Hindlimb muscle (tissue), 1 donor: ENCODE data around the gene CCL23. TPM values are rescaled to one million over a fixed set of nuclear protein-coding genes. Genes with fewer than 3 reads are reported as not detected.
"Not testable (repeated sequence)": the region's sequence is repeated elsewhere in the genome, so short reads cannot be mapped to it uniquely, and the experiment has no call there.

Experiments
- DNase-seq: peaks from one replicate; pipeline ENCODE4 v3.0.0-alpha.2; 2013
- polyA plus RNA-seq: library from polyadenylated mRNA; unstranded; fragments of 120-200 nt; gene quantifications from one replicate; pipeline ENCODE4 v1.2.1, GENCODE V29; 2013; ENCODE audit not compliant: insufficient read length

The CCL23 gene
- polyA plus RNA-seq, 1 donor, result not detected

DNA sequence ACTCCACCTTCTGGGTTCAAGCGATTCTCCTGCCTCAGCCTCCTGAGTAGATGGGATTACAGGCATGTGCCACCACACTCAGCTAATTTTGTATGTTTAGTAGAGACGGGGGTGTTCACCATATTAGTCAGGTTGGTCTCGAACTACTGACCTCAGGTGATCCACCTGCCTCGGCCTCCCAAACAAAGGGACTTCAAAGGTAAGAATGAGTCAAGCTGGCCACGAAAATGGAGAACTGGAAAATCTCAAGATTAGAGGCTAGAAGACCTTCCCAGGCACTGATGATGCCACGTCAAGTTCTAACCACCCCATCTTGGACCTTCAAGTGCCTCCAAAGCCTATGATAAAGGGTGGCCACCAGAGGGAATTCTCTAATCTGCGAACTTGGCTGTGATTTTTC lies 15.1 kb downstream of the CCL23 start:
- no peak for DNase-seq

DNA sequence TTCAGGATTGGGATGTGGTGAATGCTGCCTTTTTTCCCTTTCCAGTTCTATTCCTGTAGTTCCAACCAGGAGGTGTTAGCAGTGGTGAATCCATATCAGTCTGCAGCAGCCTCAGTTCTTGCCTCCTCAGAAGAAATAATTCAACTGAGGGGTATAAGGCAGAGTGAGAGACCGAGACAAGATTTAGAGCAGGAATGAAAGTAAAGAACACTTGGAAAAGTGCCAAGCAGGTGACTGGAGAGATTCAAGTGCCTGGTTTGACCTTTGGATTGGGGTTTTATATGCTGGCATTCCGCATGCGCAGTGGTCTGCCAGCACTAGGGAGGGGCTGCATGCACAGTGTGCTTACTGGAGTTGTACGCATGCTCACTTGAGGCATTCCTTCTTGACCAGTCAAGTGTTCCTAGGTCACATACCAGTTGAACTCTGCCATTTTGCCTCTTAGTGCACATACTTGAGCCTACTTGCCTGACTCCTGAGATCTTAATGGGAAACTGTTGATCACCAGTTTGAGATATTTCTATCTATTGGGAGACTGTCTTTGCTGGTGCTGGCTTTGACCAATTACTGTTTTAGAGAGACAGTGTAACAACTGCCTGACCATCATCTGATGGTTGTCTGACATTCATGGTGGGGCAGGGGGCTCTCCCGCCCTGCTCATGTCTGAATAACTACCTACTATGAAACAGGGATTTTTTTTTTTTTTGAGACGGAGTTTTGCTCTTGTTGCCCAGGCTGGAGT lies 15.7 kb downstream of the CCL23 start:
- no peak for DNase-seq

DNA sequence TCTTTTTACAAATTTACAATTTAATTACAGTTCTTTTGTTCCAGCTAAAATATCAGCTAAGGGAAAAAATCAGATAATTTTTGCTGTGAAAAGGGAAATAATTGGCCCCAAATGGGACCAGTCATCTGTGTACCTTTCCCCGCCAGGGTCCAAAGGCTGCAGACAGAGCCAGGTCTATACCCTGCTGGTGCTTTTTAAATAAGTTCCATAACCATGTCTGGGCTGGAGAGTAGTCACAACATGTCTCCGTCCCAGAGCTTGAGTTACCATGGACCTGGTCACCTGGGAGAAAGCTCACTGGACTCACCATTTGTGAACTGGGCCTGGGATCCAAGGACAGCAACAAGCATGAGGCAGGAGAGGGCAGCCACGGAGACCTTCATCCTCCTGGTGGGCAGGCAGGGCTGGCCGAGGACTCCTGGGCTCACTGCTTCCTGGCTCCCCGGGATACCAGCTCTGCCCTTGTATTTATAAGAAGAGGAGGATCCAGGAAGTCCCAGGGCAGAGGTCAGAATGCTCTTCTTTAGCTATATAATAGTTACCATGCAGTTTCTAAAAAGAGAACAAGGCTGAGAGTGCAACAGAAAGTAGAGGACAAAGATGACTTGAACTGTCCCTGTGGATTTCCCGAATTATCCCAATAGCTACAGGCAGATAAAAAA lies 16.5 kb downstream of the CCL23 start, which contains the start of gene CCL15:
TSS of gene CCL15 (minus strand) at position 444 of the 662 bp plus-strand sequence. CDS start at position 383, 61 bp downstream.
- no peak for DNase-seq

DNA sequence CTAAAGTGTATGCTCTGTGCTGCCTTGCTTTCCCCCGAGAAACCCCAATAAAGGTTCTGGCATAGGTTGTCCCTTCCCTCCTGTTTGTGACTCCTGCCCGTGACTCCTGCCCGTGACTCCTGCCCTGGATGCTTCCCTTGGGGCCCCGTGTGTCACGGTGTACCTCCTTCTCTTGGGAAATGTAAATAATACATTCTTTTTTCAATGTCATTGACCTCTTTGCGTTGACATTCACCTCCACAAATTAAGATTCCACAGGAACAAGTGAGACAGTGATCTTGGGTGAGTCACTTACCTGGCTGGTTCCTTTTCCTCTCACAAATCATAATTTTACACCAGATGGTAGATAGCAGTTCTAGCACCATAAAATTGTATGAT lies 17.1 kb downstream of the CCL23 start:
- no peak for DNase-seq

DNA sequence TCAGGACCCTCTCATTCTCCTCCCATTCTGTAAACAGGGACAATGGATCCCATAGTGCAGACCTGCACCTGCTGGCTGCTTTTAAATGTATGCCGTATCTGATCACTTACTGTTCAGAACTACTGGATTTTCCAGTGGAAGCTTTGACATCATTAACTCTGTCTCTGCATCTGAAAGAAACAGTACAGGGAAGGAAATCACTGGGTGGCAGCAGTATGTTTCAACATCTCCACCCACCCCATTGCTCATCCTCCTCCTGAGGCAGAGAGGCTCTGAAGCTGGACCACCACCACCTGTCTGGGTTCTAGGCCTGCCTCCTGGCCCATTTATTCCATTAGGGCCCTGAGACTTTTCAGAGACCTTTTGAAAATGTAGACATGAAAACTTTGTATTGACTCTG lies 19.0 kb downstream of the CCL23 start:
- no peak for DNase-seq

DNA sequence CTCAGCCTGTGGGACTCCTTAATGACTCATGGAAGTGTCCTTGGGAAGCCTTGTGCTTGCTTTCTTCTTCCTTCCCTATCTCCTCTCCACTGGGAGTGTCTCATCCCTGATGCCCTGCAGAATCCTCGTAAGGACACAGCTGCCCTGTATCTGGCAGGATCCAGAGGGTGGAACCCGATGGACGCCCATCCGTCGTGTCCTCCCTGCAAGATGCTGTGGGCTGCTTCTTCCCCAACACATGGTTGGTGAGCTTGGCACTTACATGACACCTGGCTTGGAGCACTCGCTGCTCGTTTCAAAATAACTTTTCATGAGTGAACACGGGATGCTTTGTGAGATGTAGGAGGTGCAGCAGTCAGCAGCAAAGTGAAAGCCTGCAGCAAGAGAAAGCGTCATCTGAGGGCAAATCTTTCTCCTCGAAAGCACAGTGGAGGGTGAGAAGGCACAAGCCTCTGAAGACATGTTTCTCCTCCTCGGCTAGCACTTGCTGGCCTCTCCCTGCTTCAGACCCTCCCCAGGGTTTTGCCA lies 19.7 kb downstream of the CCL23 start:
- DNase-seq, result no peak

DNA sequence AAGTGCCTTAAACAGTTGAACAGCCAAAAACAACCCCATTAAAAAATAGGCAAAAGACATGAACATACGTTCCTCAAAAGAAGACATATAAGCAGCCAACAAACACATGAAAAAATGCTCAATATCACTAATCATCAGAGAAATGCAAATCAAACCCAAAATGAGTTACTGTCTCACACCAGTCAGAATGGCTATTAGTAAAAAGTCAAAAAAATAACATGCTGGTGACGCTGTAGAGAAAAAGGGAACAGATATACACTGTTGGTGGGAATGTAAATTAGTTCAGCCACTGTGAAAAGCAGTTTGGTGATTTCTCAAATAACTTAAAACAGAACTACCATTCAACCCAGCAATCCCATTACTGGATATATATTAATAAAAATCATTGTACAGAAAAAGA lies 22.4 kb downstream of the CCL23 start:
- DNase-seq, result not testable (repeated sequence)

DNA sequence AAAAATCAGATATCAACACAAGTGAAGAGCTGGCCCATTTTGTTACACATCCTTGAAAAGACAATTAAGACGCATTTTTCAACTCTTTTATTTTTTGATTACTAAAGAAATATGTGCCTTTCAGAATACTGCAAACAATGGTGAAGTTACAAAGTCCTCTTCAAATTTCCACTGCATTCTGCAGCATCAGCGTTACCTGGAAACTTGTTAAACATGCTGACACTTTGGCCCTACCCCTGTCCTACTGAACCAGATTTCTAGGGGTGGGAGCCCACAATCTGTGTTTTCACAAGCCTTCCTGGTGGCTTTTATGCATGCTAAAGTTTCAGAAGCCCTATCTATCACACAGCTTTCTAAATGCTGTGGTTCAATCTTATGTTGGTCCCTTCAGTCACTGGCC lies 26.7 kb downstream of the CCL23 start:
- DNase-seq, result no peak

DNA sequence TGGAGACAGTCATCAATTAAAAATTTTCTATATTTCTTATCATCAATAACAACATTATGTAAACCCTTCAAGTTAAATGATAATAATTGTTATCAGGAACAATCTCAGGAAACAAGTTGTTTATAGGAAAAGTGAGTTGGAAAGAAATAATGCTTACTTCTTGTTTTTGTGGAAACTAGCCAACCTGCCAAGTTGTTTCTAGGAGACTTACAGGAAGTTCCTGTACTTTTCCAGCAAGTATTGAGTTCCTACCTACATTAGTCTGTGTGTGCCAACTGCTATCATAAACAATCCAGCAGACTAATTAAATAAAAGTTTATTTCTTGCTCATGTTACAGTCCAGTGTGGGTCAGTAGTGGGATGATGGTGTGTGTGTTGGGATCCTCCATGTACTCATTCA lies 29.6 kb downstream of the CCL23 start:
- no peak for DNase-seq

DNA sequence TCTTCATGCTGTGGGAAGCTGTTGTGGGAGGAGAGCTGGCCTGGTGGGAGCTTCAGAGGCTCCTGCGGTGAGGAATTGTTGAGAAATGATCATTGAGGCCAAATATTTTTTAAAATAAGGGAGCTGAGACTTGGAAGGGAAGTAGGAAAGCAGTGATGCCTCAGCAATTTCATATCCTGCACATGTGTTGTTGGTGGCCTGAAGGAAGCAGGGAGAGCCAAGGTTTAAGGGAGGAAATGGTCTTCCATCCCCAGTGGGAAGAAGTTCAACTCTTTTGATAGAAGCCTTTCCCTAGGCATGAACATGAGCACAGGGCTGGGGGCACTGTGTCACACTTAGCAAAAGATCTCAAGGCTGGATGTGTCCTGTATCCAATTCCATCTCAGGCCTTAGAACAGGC lies 31.1 kb downstream of the CCL23 start, which contains the start of gene CCL14:
TSS of gene CCL14 (minus strand) at position 87 of the 400 bp plus-strand sequence. CDS start at position 7, 80 bp downstream.
- no peak for DNase-seq

DNA sequence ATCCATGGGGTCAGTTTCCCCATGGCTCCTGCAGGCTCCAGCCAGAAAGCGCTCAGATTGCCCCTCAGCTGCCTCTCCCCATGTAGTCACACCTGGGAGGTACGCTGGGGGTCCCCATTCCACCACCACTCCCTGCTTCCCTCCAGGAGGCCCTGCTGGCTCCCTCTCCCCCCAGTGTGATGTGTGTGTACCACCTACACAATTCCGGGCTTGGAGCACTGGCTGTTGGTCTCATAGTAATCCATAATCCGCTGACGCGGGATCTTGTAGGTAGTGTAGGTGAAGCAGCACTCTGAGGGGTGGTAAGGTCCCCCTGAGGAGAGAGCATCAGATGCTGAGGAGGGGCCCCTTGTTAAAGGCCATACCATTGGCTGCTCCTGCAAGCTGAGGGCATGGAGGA lies 33.6 kb downstream of the CCL23 start:
- DNase-seq, result no peak

DNA sequence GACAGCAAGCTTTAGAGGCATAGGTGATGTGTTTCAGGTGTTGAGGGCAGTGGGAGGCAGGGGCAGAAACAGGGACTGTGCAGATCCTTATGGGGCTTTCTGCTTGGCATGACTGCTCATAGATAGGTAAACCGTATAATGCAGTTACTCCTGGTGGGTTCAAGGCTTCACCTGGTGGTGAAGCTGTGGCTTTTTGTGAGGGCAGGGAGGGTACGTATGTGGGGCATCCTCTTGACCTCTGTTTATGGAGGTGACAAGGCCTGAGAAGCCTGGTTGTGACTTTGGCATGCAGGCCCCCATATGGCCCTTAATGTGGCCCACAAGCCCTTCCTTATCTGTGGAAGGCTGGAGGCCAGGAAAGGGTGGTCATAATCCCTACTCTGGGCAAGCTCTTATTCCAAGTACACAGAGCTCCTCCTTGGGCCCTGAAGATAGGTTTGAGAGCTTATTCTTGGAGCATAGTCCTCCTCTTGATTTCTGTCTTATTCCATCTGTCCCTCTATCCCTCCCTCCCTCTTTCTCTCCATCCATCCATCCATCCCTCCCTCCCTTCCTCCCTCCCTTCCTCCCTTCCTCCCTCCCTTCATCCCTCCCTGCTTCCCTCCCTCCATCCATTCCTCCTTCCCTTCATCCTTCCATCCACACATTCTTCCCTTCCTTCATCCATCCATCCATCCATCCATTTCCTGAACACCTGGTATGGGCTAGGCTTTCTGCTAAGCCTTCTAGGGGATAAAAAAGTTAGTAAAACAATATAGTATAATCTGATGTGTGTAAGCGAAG lies 35.2 kb downstream of the CCL23 start:
- DNase-seq, result no peak

DNA sequence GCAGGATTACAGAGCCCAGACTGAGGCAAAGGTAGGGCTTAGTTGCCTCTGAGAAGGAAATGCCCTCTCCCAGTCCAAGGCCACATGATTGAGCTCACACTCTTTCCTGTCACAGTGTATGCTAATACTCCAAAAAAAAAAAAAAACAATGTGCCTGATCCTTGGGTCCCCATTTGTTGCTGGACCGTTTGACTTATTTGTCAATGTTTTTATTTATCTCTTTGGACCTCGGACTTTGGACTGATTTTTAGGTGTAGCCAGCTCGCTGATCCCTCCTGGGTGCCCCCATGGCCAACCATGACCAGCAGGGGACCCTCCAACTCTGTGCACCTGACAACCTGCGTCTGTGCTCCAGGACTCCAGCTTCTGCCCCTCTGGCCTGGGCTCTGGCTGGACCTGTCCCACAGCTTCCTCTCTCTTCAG lies 35.9 kb downstream of the CCL23 start:
- DNase-seq, result no peak

DNA sequence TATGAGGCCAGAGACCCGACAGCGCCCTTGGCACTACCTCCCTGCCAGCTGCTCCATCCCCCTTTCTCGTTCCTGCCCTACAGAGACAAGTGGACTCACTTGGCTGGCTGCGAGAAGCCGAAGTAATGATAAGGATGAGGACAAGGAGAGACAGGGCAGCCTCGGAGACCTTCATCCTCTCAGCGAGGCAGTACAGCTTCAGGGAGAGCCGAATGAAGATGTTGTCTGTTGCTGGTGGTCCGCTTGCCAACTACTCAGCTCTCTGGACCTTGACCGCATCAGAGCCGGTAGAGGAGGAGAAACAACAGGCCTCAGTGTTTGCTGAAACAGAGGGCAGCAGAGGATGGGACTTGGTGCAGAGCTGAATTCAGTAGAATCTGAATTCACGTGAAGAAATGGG lies 36.5 kb downstream of the CCL23 start, which contains the start of gene CCL16:
TSS of gene CCL16 (minus strand) at position 252 of the 400 bp plus-strand sequence. CDS start at position 175, 77 bp downstream.
- no peak for DNase-seq

DNA sequence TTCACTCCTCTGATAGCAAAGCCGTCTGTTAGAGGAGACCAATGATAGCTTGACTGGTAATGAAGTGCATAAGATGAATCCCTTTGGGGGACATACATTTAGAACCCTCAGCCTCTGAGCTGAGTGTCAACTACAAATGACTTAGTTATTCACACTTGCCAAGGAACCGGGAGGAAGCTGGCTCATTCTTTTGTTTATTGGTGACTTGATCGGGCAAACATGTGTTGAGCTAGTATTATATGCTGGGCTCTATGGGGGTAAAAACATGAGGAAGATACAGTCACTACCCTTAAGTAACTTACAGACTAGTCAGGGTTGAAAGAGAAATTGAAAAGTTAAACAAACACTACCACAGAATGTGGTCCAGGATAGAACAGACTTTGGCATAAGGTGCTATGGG lies 39.4 kb downstream of the CCL23 start:
- DNase-seq, result no peak

DNA sequence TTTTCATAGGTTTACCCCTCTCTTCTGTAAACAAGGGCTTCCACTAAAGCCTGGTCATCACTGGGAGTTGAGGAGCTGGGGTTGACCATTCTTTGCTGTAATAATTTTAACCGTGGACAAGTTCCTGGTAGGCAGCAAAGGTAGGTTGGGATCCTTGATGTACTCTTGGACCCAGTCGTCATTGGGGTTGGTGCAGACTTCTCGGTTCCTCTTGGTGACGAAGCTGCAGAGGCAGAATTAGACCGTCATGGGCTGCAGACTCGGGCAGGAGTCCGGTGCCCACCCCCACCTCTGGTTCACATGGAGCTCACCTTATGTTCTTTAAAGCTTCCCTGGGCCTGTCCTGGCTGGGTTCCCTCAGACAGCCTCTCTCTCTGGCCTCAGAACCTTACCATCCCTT lies 40.3 kb downstream of the CCL23 start:
- DNase-seq, result no peak

DNA sequence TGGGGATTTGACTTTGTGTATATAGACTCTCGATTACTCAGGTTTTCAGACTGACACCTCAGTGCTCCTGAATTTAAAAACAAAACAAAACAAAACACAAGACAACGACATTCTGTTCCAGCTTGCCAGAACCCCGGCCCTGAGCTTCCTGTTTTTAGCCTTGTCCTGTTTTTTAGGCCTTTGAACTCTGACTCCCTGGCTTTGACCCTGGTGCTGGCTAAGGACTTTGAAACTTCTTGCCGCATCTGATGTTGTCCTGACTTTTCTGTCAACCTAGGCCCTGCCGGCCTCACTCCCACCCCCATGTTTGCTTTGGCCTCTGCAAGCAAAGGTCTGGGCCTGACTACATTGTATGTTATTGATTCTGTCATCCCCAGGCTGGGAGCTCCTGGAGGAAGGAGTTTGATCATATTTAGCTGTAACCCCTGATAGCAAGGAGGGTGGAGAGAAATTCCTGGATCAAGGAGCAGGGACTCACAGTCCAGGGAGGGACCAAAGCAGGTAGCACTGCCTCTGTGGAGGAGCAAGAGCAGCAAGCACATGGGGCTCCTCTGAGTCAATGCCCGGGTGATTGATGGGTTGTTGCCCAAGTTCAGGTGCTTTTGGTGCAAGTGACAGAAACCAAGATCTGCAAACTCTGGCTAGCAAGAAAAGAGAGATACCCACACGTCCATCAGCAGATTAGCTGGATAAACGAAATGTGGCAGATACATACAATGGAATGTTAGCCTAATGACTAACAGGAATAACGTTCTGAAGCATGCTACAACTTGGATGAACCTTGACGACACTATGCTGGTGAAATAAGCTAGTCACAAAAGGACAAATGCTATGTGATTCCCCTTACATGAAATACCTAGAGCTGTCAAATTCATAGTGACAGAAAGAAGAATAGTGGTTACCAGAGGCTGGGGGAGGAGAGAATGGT lies 44.2 kb downstream of the CCL23 start:
- no peak for DNase-seq

DNA sequence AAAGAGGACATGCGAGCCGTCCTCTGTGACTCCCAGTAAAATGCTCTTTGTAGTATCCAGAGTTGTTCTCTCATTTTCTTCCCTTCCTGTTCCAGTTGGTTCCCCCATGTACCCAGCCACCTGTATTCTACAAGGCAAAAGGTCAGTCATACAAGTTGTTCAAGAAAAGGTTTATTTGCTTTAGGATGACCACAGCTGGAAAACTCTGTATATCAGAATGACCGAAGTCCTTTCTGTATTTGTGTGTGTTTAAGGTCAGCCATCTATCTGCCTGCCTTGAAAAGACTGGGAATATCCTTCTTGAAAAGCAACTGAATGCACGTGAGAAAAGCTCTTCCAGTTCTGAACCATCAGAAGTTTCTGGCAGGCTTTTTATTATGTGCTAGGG lies 44.8 kb downstream of the CCL23 start:
- no peak for DNase-seq

DNA sequence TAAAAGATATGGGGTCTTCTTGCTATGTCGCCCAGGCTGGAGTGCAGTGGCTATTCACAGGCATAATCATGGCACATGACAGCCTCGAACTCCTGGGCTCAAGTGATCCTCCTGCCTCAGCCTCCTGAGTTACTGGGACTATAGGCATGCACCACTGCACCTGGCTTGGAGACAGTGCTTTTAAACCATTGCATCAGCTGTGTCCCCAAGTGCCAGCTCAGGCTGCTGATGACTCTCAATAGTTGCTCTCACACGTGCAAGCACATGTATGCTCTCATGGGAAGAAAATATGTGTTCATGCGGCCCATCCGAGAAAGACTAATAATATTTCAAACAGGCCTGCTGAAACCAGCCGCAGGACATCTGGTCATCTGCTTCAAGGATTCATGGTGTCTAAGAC lies 45.2 kb downstream of the CCL23 start:
- no peak for DNase-seq

DNA sequence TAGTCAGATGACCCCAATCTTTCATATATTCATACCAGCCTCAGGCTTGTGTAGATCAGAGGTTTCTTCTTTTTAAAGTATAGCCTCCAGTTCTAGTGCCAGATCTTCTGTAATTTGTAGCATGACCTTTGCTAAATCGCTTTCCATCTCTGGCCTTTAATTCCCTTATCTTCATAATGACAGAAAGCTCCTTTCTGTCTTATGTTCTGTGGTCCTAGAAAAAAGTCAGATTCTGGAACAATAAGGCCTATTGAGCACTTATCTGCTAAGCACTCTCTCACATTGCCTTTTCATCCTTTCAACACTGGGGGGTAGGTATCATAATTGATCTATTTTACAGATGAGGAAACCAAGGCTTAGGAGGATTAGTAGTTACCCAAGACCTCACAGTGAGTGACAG lies 45.7 kb downstream of the CCL23 start:
- no peak for DNase-seq

DNA sequence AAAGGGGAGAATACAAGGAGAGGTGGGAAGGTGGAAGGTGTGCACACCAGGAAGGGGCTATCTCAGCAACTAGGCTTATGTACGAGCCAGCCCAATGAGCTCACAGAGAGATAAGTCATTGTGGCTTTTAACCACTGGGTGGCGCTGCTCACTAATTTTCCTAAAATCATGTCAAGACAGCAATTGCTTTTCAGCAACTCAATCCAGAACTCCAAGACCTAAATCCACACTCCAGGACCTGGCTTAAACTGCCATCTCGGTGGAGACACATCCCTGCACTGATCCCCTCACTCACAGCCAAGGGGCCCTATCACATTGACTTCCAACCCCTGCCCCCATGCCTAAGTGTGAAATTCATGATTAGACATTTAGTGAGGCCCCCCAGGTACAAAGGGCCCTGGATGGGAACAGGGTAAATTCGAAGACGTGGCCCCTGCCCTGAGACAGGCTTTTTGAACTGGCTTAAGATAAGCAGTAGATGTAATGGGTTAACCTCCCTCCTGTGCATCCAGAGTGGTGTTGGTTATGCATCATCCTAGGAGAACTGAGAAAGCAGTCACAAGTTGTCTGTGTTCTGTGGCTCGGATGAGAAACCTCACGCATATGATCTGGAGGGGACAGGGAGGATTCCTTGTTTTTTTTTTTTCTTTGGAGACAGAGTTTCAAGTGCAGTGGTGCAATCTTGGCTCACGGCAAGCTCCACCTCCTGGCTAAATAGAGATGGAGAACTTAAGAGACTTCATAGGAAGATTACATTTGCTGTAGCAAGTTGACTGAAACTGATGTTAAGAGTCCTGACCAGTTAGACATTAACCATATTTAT lies 48.0 kb downstream of the CCL23 start:
- peak; percentile 82 for DNase-seq
